GM19324 (cell line): ENCODE data around the gene GRB10.

Experiments used
- ATAC-seq: cut with Tn5 transposase; IDR thresholded peaks from one replicate; pipeline ENCODE4 v1.9.1; 2021; ENCODE audit warnings: mild to moderate bottlenecking, moderate library complexity; ENCODE audit not compliant: unreplicated experiment, low FRiP score

The GRB10 gene

DNA sequence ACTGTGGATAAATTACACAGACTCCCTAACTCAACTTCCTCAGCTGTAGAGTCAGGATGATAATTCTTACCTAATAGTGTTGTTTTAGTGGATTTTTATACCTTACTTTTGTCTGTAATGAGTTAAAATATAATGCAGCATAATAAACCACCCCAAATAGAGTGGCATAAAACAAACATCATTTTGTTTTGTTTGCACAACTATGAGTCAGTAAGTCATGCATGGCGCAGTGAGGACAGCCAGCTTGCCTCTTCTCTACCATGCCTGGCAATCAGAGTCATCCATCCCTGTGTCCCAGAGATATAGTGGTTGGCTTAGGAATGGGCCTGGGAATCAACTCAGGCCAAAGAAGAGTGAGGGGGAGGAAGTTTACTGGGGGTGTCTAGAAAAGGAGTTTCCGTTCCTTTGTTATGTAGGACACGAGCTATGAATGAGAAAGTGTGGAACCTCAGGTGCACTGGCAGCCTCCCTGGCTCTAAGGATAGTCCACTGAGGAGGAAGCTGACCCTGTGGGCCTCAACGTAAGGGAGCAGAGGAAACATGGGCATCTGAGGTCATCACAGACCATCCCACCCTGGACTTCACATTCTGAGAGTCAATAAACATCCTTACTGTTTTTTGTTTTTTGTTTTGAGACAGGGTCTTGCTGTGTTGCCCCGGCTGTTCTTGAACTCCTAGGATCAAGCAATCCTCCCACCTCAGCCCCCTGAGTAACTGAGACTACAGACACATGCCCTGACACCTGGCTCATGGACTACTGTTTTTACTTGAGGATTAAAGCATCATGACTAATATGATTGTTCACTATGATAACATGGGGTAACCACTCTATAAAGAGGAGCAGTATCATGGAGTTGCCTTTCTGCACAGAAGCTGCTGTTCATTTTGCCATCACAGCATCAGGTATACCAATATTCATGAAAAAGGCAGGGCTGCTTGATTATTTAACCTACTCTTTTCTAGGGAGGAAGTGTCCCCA, 21.0 kb upstream of the GRB10 start:
- ATAC-seq, result no peak

GRCh38 chr7:50801907-50802306, 19.2 kb upstream of the GRB10 start:
- no peak for ATAC-seq

DNA sequence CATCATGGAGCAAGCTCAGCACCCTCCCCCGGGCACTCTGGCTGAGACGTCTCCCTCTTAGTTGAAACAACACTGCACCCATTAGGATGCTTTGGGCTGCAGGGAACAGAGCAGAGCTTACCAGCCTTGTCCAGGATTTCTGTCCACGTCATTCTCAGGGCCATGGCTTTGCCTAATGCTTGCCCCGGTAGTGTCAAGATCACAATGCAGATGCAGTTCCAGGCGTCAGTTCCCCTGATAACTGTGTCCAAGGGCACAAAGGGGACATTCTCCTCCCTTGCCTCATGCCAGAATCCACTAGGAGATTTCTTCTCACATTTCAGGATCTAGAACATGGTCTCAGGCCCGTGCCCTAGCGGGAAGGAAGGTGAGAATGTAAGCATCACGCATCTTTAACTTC, 17.2 kb upstream of the GRB10 start:
- no peak for ATAC-seq

DNA sequence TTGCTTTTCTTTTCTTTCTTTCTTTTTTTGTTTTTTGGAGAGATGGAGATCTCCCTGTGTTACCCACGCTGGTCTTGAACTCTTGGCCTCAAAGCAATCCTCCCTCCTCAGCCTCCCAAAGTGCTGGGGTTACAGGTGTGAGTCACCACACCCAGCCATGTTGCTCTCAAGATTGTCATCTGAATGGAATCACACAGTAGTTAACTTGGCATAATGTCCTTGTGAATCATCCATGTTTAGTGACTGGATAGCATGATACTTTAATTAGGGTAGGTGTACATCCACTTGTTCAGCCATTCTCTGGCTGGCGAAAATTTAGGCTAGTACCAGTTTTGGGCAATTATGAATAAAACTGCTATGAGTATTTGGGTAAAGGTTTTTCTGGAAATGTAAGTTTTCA, 15.4 kb upstream of the GRB10 start:
- no peak for ATAC-seq

GRCh38 chr7:50795831-50796230, 13.1 kb upstream of the GRB10 start:
- no peak for ATAC-seq

GRCh38 chr7:50795253-50795652, 12.6 kb upstream of the GRB10 start:
- no peak for ATAC-seq

GRCh38 chr7:50793947-50794570, 11.4 kb upstream of the GRB10 start:
- ATAC-seq, result no peak

GRCh38 chr7:50793120-50793946, 10.6 kb upstream of the GRB10 start:
- no peak for ATAC-seq

- no peak for ATAC-seq
These were observed 9.8 kb upstream of the GRB10 start for GRCh38 chr7:50792342-50793119.

DNA sequence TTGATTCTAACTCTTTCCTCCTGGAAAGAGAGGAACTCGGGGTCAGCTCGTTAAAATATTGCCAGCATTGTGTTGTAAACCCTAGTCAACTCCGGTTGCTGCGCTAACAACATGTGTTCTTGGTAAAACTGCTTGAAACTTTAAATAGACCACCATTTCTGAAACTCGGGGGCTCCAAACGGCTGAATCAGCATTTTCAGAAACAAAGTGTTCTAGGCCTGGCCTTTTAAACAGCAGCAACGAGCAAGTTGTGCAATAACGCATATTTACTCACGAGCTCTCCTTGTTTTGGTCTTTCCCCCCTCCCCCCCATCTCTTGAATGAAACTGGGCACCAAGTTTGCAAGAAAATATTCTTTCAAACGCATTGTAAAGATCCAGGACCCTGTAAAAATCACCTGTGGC, 9.2 kb upstream of the GRB10 start:
- no peak for ATAC-seq

DNA sequence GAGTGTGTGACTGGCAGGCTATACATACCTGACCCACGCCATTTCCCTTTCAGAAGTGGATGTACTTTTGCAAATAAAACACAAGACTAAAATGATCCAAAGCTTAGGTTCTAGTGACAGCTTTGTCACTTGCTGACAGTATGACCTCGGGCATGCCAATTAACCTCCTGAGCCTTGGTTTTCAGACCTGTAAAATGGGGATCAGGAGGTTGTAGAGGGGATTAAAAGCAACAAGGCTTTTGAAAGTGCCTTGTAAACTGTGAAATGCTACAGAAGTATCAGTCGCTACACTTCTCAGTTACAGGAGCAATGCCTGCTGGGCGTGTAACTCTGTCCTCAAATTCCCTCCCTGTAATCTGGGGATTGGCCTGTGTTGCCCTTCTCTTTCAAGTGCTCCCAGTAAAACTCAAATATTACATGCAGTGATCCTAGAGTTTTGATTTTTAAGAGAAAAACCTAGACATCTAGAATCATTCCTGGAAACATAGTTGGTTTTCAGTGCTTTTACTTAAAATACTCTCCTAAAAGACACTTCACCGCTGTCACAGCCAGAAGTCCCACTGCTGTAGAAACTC, 8.8 kb upstream of the GRB10 start:
- no peak for ATAC-seq

DNA sequence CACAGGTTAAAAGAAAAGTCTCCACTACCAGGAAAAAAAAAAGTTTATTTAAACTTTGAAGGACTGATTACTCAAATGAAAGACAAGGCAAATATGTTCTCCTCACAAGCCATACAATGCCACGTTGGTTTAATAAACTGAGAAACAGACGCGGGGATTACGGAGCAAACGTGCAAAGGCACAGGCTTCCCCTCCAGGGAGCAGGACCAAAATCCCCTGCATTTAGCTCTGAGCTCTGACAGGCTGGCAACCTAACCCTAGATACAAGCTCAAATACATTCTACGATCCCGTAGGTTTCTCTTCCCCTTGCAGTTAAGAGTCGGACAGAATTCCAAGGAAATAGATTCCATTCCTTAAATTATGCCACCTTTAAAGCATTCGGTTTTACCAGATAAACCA, 7.7 kb upstream of the GRB10 start:
- ATAC-seq, result no peak

DNA sequence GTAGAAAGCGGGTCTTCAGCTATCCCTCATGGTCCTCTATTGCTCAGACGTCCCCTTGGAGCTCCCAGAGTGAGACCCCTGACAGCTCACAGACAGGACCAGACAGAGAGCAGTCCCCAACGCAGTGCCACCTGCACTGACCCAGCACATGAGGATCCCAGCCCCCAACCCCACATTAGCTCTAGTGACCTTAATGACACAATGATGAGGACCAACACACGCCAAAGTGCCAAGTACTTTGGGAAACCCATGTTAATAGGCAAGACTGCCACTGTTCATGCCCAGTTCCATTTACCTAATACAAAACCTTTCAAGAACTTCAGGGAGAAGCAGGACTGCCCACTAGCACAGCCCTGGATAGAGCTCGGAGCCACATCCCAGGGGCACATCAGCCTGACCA, 5.7 kb upstream of the GRB10 start:
- ATAC-seq, result no peak

DNA sequence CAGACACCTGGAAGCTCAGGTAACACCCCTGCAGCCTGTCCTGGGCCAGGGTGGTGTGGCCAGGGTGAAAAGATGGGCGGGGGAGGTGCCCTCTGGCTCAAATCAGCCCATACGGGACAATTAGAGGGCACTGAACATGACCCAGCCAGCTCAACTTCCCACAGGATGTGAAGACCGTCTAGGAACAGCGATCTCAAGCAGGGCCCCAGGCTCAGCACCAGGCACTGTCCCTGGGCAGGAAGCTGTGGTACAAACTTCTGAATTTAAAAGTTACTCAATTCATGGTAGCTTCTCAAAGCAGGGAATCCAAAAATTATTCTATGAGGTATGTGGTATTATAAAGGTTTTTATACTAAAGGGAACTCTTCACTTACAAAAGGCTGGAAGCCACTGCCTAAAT, 5.1 kb upstream of the GRB10 start:
- ATAC-seq, result no peak

- no peak for ATAC-seq
These were observed 2.6 kb upstream of the GRB10 start for GRCh38 chr7:50785346-50785745.

GRCh38 chr7:50783801-50784507, 1.3 kb upstream of the GRB10 start:
- no peak for ATAC-seq

DNA sequence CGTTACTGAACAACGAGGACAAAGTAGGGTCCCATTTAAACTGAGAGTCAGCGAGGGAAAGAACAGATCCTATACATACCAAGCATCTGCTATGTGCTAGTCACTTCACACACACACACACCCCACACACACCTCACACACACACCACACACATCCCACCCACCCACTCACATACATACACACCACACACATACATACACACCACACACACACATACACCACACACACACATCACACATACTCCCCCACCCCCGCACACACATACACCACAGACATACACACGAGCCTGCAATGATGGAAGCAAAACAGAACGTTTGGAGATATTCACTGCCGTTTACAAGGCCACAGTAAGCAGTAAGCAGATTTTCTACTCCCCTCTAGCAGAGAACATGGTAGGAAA, 607 bp upstream of the GRB10 start:
- no peak for ATAC-seq

GRCh38 chr7:50781381-50782293, 1.1 kb downstream of the GRB10 start:
- no peak for ATAC-seq
